ENCODE measurements around the gene GSTT4.
"Not testable (repeated sequence)": the region's sequence is repeated elsewhere in the genome, so short reads cannot be mapped to it uniquely, and the experiment has no call there.

GSTT4 gene

DNA sequence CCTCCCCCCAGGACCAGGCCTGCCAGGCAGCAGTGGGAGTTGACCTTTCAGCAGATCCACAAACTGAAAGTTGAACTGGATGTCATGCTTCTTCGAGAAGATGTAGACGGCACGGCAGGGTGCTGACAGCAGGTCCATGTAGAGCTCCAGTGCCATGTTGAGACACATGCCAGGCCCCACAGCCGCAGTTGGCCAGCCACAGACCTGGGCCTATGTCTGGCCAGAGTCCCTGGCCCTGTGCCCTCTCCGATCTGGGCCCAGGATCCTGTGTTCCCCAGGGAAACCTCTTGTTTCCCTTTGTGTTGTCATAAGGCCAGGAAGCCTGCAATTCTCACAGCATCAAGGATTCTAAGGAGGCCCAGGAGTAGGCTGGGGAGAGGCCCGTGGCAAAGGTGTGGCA, at the start of gene GSTT4:
GSTT4 (minus strand) TSS at position 253 of the 400 bp plus-strand sequence; CDS start at position 156, 97 bp downstream.
- DNase-seq: no peak

- DNase-seq: no peak
These were observed 49.1 kb upstream of the GSTT4 start for GRCh38 chr22:24054356-24054755.

DNA sequence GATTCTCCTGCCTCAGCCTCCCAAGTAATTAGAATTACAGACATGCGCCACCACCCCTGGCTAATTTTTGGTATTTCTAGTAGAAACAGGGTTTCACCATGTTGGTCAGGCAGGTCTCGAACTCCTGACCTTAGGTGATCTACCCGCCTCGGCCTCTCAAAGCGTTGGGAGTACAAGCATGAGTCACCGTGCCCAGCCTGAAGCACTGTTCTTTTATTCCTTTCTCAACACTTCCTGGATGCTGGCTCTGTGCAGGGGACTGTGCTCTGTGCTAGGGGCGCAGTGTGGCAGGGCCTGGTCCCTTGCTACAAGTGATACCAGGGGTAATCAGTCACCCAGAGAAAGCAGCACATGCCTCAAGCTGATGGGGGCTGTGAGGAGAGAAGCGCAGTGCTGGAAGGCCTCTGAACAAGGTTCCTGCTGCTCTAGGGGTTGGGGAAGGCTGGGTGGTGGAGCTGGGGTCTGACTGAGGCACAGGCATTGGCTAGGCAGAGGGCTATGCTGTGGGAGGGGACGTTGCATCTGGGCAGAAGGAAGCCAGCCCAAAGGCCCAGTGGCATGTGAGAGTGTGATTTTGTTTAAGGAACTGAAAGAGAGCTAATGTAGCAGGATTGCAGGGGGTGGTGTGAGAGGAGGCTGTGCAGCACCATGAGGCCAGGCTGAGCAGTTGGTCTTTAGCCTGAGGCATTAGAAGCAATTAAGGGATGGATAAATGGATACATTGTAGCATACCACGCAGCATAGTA, 48.4 kb upstream of the GSTT4 start:
- DNase-seq: no peak

- DNase-seq: no peak
These were observed 46.3 kb upstream of the GSTT4 start for GRCh38 chr22:24051568-24051967.

DNA sequence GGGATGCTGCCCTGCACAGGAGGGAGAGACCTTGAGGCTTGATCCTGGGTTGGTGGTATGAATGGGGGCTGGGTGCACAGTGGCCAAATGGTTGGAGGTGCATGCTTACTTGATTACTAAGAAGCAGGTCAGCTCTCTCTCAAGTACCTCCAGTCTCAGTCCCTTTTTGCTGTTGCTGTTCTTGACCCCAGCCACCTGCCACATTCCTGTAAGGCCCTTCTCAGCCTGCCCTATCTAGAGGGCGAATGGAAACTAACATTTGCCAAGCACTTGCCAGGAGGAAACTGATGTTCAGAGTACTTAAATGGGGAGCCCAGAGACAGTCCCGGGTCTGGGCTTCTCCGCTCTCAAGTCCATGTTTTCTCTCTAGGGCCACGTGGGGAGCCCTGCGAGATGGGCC, 45.8 kb upstream of the GSTT4 start:
- DNase-seq: no peak

- no peak for DNase-seq
These were observed 44.7 kb upstream of the GSTT4 start for GRCh38 chr22:24049978-24050377.

- DNase-seq: no peak
These were observed 44.0 kb upstream of the GSTT4 start for GRCh38 chr22:24049211-24049610.

DNA sequence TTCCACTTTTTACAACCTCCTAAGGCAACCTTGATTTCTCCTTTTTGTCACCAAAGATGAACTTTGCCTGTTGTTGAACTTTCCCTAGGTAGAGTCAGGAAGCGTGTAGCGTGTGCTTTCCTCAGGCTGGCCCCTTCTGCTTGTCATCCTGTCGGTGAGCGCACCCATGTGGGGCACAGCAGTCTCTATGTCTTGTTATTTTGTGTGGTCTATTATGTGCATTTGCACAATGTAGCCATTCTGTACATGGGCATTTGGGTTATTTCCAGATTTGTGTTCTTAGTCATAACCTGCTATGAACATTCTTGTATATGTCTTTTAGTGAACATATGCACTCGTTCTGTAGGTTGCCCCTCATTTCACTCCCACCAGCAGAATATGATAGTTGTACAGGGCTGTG, 40.8 kb upstream of the GSTT4 start:
- no peak for DNase-seq

- DNase-seq: no peak
These were observed 38.7 kb upstream of the GSTT4 start for GRCh38 chr22:24043958-24044357.

GRCh38 chr22:24043465-24043864, 38.2 kb upstream of the GSTT4 start:
- DNase-seq: not testable (repeated sequence)

DNA sequence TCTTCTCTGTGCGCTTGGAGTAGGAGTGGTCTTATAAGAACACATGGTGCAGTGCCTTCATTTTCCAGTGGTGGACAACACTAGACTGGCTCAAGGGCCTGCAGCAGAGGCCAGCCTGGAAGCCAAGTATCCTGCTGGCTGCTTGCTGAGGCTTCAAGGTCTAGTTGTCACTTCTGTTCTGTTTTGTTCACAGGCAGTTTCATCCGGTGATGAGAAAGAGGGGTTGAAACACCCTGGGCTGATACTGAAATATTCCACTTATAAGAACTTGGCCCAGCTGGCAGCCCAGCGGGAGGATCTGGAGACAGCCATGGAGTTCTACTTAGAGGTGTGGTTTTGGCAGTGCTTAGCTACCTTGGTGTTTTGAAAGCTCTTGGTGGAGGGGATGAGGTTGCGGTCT, 35.7 kb upstream of the GSTT4 start:
- no peak for DNase-seq

DNA sequence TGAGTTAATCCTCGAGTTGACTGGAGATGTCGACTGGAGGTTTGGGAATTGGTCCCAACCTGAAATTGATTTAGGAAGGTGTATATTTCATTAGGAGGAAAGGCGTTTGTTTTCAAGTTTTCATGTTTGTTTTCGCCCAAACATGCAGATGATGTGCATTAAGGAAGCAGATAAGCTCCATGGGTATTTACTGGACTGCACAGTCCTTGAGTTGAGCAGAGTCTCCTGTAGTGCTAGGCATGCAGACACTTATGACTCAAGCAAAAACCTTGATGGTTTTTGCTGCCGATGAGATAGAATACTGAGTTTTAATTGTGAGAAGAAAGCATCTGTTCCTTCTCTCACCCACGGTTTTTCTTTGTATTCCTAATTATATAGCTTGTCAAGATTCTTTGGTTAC, 33.8 kb upstream of the GSTT4 start:
- DNase-seq: no peak

DNA sequence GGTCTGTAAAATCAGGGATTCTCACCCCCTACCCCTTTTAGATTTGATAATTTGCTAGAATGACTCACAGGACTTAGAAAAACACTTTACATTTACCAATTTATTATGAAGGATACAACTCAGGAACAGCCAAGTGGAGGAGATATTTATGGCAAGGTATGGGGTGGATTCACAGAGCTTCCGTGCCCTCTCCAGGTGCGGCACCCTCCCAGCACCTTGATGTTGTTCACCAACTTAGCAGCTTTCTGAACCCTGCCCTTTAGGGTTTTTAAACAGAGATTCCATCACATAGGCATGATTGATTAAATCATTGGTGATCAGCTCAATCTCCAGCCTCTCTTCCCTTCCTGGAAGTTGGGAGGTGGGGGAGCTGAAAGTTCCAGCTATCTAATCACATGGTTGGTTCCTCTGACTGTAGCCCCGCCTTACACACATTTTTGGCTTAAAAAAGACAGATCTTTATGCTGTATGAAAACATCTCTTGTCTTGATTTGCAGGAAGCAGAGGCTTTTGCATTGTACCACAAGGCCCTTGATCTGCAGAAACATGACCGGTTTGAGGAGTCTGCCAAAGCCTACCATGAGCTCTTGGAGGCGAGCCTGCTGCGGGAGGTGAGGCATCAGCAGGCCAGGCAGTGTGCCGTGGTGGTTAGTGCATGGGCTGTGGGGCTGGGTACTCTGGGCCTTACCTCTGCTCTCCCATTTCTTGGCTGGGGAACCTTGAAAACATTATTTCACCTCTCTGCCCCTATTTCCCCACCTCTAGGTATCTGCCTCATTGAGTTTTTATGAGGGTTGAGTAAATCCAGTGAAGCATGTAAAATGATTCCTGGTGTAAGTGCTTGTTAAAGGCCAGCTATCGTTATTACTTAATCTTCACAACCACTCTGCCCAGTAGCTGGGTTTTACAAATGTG, 32.9 kb upstream of the GSTT4 start:
- DNase-seq: peak; percentile 23

DNA sequence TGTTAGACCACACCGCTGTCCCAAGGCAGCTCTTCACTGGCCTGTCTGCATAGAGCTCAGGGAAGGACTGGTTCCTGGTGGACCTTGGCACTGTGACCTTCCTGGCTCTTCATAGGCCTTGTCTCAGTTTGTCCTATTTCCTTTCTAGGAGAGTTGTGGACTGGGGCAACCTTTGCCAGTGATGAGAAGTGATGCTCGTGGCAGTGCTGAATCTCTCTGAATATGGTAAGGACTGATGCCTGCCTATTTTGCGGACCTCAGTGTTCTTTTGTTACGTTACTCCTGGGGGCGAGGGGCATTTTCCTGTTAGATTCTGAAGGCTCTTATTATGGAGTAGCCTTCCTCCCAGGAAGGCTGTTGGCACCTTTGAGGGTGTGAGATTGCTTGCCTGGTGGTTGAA, 30.0 kb upstream of the GSTT4 start:
- DNase-seq: no peak

DNA sequence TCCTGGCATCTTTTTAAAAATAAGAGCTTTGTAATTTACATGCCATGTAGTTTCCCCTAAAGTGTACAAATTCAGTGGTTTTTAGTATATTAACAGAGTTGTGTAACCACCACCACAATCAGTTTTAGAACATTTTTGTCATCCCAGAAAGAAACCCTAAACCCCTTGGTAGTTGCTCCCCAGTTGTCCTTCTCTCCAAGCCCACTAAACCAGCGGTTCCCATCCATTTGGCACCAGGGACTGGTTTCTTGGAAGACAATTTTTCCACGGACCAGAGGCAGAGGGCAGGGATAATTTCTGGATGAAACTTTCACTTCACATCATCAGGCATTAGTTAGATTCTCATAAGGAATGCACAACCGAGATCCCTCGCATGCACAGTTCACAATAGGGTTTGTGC, 28.5 kb upstream of the GSTT4 start:
- no peak for DNase-seq

GRCh38 chr22:24030186-24030702, 25.0 kb upstream of the GSTT4 start:
- DNase-seq: no peak

GRCh38 chr22:24029304-24029703, 24.1 kb upstream of the GSTT4 start:
- DNase-seq: no peak

GRCh38 chr22:24028533-24028932, 23.3 kb upstream of the GSTT4 start:
- DNase-seq: no peak

DNA sequence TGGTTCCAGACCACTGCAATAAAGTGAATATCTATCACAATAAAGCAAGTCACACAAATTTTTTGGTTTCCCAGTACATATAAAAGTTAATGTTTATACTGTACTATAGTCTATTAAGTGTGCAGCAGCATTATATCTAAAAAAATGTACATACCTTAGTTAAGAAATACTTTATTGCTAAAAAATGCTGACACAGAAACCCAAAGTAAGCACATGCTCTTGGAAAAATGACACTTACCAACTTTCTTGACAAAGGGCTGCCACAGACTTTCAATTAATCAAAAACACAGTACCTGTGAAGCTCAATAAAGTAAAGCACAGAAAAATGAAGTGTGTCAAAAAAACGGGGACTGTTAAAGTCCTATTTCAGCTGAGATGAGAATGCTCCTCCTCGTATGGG, 22.7 kb upstream of the GSTT4 start:
- DNase-seq: no peak

GRCh38 chr22:24027389-24027975, 22.2 kb upstream of the GSTT4 start:
- DNase-seq: no peak

- DNase-seq: no peak
These were observed 21.5 kb upstream of the GSTT4 start for GRCh38 chr22:24026733-24027132.

GRCh38 chr22:24026056-24026455, 20.8 kb upstream of the GSTT4 start:
- no peak for DNase-seq

DNA sequence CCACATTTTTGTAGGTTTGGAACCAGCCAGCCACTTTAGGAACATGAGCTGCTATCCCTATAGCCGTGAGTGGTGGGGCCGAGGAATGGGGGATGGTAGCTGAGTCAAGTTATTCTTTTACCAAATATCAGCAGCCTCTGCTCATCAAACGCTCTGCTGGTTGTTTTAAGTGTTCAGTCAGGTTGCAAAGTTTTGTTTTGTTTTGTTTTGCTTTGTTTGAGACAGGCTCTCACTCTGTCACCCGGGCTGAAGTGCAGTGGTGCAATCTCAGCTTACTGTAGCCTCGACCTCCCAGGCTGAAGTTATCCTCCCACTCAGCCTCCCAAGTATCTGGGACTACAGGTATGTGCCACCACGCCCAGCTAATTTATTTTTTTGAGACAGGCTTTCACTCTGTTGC, 20.2 kb upstream of the GSTT4 start:
- no peak for DNase-seq

GRCh38 chr22:24024354-24024753, 19.1 kb upstream of the GSTT4 start:
- DNase-seq: no peak

All from activated naive CD4-positive, alpha-beta T cell treated with anti-CD3 and anti-CD28 coated beads, Interleukin-2, amount 50 U/mL, for 16 hours (primary cell).